AG09309 (cell line): Measurements from ENCODE around the gene MYLK4.
A peak's percentile ranks its signal among the peaks of the same experiment; 100 is the strongest.
"Not testable (repeated sequence)": the region's sequence is repeated elsewhere in the genome, so short reads cannot be mapped to it uniquely, and the experiment has no call there.

ENCODE experiments used
- DNase-seq: peaks from one replicate; pipeline ENCODE4 v3.0.0-alpha.2; 2010; ENCODE audit warnings: low read depth
- H3K4me3 ChIP-seq: 2 replicates; pipeline ENCODE4 v1.5.1; 2011; ENCODE audit warnings: mild to moderate bottlenecking, low read depth, low read length, moderate library complexity; ENCODE audit not compliant: control insufficient read depth
- TF ChIP-seq, protein P1 (sequence below): IDR thresholded peaks from 2 replicates; pipeline ENCODE4 v1.5.1; 2011; ENCODE audit warnings: mild to moderate bottlenecking, low read depth, low read length, inconsistent platforms; ENCODE audit not compliant: insufficient read depth, control insufficient read depth; ENCODE audit errors: missing control alignments

The MYLK4 gene

DNA sequence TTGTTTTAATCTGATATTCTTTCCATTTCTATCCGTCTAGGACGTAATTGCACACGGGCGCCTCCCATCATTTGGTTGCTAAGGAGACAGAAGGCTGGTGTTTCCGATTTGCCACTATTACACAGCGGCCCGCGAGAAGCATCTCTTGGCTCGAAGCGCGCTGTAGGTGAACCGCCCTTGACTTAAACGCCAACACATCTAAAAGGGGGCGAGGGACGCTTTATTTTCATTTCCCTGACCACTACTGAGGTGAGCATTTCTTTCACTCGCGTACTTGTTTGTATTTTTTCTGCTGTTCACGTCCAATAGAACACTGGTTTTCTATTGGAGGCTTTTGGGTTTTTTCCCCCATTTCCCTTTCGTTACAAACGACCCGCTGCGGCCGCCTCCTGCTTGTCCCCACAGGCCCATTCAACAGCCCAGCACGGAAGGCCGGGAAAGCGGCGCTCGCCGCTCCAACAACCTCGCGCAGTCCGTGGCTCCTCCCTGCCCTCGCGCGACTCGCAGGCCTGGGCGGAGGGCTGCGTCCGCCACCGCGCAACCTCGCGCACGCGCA is 14.0 kb upstream of the MYLK4 start:
- H3K4me3 ChIP-seq, result peak overlapping the region; percentile 42
- TF ChIP-seq, protein P1, sequence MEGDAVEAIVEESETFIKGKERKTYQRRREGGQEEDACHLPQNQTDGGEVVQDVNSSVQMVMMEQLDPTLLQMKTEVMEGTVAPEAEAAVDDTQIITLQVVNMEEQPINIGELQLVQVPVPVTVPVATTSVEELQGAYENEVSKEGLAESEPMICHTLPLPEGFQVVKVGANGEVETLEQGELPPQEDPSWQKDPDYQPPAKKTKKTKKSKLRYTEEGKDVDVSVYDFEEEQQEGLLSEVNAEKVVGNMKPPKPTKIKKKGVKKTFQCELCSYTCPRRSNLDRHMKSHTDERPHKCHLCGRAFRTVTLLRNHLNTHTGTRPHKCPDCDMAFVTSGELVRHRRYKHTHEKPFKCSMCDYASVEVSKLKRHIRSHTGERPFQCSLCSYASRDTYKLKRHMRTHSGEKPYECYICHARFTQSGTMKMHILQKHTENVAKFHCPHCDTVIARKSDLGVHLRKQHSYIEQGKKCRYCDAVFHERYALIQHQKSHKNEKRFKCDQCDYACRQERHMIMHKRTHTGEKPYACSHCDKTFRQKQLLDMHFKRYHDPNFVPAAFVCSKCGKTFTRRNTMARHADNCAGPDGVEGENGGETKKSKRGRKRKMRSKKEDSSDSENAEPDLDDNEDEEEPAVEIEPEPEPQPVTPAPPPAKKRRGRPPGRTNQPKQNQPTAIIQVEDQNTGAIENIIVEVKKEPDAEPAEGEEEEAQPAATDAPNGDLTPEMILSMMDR, result no peak
- no peak for DNase-seq

DNA sequence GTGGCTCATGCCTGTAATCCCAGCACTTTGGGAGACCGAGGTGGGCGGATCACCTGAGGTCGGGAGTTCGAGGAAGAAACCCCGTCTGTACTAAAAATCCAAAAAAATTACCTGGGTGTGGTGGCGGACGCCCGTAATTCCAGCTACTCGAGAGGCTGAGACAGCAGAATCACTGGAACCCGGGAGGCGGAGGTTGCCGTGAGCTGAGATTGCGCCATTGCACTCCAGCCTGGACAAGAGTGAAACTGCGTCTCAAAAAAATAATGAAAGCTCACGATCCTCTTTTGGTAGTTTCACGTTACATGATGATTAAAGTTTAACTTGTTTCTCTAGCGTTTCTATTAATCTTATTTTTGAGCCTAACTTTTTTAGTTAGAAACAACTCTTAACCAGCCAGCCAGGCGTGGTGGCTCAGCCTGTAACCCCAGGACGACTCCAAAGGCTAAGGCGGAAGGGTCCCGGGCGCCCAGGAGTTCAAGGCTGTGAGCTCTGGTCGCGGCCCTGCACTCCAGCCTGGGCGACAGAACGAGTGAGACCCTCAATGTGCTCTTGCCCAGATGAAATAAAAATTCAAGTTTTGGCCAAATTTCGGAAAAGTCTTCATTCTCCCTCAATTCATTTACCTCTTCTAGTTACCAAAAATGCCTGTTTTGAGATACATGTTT is 13.3 kb upstream of the MYLK4 start:
- TF ChIP-seq, protein P1, result no peak
- H3K4me3 ChIP-seq, result peak overlapping the region; percentile 42
- no peak for DNase-seq

DNA sequence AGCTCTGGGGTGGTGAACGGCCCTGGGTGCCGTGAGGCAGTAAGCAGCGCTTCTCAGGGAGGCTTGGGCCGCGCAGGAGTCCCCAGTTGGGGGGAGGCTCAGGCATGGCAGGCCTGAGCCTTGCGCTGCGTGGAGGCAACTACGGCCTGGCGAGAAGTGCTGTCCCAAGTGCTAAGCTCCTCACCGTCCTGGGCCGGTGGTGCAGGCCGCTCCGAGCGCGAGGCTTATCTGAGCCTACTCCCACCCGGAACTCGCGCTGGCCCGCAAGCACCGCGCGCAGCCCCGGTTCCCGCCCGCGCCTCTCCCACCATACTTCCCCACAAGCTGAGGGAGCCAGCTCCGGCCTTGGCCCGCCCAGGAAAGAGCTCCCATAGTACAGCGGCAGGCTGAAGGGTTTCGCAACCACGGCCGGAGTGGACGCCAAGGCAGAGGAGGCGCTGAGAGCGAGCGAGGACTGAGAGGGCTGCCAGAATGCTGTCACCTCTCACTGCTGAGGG is 12.7 kb upstream of the MYLK4 start:
- TF ChIP-seq, protein P1, result no peak
- H3K4me3 ChIP-seq, result no peak overlapping the region
- no peak for DNase-seq

DNA sequence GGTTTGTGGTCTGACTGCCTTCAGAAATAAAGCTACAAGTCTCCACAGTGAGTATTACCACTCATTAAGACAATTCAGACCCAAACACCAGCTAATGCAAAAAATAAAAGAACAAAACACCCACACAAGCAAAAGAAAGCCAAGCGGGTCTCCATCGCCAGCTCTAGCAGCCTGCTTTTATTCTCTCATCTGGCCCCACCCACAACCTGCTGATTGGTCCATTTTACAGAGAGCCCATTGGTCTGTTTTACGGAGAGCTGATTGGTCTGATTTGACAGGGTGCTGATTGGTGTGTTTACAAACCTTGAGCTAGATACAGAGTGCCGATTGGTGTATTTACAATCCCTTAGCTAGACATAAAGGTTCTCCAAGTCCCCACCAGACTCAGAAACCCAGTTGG is 12.1 kb upstream of the MYLK4 start:
- not testable (repeated sequence) for H3K4me3 ChIP-seq, DNase-seq

DNA sequence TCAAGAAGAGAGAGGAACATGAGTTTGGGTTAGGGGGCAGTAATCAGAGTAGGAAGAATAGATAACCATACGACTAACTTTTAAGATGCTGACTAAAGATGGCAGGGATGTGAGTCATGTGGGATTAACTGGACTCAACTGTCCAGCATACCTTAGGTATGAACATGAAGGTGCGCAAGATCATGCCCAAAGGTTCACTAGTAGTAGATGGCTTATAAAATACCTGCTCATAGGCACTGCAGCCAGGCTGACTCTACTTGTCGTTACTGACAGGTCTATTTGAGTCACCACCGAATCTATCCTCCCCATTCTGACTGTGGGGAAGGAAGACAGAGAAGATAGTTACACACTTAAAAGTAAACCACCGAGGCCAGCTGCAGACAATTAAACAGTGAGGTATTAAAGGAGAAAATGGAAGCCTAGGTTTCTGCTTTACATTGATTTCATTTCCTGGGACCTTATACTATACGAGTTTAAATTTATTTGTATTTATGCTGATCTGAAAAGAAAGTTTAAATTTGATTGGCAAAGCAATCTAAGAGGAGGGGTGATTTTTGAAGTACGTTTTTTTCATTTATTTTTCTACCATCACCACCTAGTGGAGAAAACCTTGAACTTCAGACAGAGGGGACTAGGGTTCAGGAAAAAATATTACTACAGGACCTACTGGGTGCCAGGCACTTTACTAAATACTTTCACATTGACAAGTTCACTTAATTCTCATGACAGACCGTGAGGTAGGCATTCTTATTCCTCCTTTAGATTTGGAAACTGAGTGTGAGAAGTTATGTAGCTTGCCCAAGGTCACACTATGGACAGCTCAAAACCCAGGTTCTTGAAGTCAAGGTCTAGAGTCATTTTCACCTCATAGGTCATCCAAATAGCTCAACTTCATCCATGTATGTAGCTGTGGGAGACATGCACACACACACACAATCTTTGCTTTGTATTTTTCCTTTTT is 10.4 kb upstream of the MYLK4 start:
- TF ChIP-seq, protein P1, result peak; percentile 19
- H3K4me3 ChIP-seq, result no peak overlapping the region
- no peak for DNase-seq

DNA sequence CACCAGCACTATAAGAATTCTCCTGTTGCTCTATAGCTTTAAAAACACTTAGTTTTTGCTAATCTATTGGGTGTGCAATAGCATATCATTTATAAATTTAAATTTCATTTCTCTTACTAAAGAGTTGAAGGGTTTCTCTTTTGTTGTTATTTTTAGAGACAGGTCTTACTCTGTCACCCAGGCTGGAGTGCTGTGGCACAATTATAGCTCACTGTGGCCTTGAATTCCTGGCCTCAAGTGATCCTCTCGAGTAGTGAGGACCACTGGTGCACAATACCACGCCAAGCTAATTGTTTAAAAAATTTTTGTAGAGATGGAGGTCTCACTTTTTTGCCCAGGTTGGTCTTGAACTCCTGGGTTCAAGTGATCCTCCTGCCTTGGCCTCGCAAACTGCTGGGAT is 8.3 kb upstream of the MYLK4 start:
- H3K4me3 ChIP-seq, result no peak overlapping the region
- TF ChIP-seq, protein P1, result no peak
- DNase-seq, result no peak
